Body of pancreas (tissue), 4 donors: Measurements from ENCODE around the gene MAP4K2. TPM values are rescaled to one million over a fixed set of nuclear protein-coding genes. Genes with fewer than 3 reads are reported as not detected.

Experiments
- ATAC-seq: fragments of 150-250 bp; one replicate; pipeline ENCODE4 v1.9.1; 2016
- DNase-seq, 4 donors: peaks; one replicate each; pipeline ENCODE4 v3.0.0-alpha.2; 2019
- H3K27ac ChIP-seq, 4 donors: fragments of 200-600 bp; sonication (generic); 1 replicate in 3 of 4; 2 replicates in 1 of 4; pipeline versions ENCODE4 v1.5.1 to v1.6.1; 2016 to 2019; ENCODE audit warnings: mild to moderate bottlenecking in 1 of 4, mixed read lengths in 1 of 4, moderate library complexity in 1 of 4
- H3K27me3 ChIP-seq, 2 donors: fragments of 200-600 bp; sonication (generic); one replicate each; pipeline ENCODE4 v1.6.0; 2016; ENCODE audit warnings: mild to moderate bottlenecking in 1 of 2
- H3K36me3 ChIP-seq, 2 donors: fragments of 200-600 bp; sonication (generic); replicated peaks in 1 of 2; 2 replicates each; pipeline ENCODE4 v1.5.1; 2016; ENCODE audit warnings: low read depth in 2 of 2; ENCODE audit not compliant: insufficient read depth in 1 of 2
- H3K4me1 ChIP-seq: fragments of 200-600 bp; sonication (generic); one replicate; pipeline ENCODE4 v1.6.0; 2016
- H3K4me3 ChIP-seq, 2 donors: fragments of 200-600 bp; sonication (generic); 1 replicate in 1 of 2; 2 replicates in 1 of 2; pipeline ENCODE4 v1.5.1; 2016 to 2019
- H3K9me3 ChIP-seq, 3 donors: fragments of 200-600 bp; sonication (generic); 1 replicate in 2 of 3; 2 replicates in 1 of 3; pipeline ENCODE4 v1.5.1; 2016
- POLR2A ChIP-seq, 3 donors: fragments of 450-650 bp; IDR thresholded peaks; one replicate each; pipeline ENCODE4 v1.6.1; 2016; ENCODE audit warnings: antibody characterized with exemption in 3 of 3, mild to moderate bottlenecking in 2 of 3
- WGBS, 2 donors: methylation state at CpG; one replicate each; pipeline ENCODE4 v1.1.5; 2017; 5-methylcytosine and 5-hydroxymethylcytosine counted together
- intact Hi-C: fragments of 100-400 bp; cut with DNase I; formaldehyde crosslinking; loops from one replicate; pipeline ENCODE4 v1.15.1; 2023
- total RNA-seq, 2 donors: library from RNA; depleted of rRNA; stranded (reverse); fragments of >200 nt; gene quantifications; one replicate each; pipeline ENCODE4 v1.1.0, GENCODE V29; 2016
- TF ChIP-seq, protein P1 (sequence below), 7 experiments: fragments of 450-650 bp in 4 of 7; fragments of 200-600 bp in 3 of 7; sonication (generic) in 3 of 7; IDR thresholded peaks; one replicate each; pipeline ENCODE4 v1.5.1; 2016 to 2019; ENCODE audit warnings: antibody characterized with exemption in 7 of 7

Gene MAP4K2
- total RNA-seq, 2 donors from 2014 or later, result 10.4 to 18.1 TPM

DNA sequence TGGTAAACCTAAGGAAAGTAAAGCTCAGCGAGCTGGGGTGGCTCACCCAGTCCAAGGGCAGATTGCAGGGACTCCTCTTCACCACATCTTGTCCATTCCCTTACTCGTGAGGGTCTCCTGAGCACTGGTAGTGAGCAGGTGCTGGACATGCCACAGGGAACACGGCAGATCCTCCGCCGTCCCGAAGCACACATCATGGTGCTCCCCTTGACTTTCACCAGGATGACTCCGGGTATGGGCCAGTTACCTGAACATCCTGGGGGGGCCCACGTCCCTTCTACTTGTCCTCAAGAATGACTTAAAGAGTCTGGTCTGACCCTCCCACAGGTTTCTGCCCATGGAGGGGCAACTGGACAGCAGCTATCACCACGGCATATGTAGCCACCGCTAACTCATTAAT lies 16.7 kb downstream of the MAP4K2 start:
- intact Hi-C loops, result no loop called here
- Histone ChIP-seq H3K27me3 (no peaks in the 10 kb centered on the region), H3K4me1 (peaks cover 5% of the 10 kb centered on the region), H3K36me3 (no peaks in the 10 kb centered on the region), H3K9me3 (no peaks in the 10 kb centered on the region), H3K4me3 (no peak overlapping the region), H3K27ac (no peak overlapping the region)
- TF ChIP-seq, protein P1, sequence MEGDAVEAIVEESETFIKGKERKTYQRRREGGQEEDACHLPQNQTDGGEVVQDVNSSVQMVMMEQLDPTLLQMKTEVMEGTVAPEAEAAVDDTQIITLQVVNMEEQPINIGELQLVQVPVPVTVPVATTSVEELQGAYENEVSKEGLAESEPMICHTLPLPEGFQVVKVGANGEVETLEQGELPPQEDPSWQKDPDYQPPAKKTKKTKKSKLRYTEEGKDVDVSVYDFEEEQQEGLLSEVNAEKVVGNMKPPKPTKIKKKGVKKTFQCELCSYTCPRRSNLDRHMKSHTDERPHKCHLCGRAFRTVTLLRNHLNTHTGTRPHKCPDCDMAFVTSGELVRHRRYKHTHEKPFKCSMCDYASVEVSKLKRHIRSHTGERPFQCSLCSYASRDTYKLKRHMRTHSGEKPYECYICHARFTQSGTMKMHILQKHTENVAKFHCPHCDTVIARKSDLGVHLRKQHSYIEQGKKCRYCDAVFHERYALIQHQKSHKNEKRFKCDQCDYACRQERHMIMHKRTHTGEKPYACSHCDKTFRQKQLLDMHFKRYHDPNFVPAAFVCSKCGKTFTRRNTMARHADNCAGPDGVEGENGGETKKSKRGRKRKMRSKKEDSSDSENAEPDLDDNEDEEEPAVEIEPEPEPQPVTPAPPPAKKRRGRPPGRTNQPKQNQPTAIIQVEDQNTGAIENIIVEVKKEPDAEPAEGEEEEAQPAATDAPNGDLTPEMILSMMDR (IDR thresholded peaks at IDR 0.05), result no peak
- no peak for TF ChIP-seq POLR2A (IDR thresholded peaks at IDR 0.05)
- DNase-seq (peak in 1 of 4 donors; percentile 4), ATAC-seq (no peak)
- WGBS, 2 donors, result 84 to 90% methylated on average over 10 of the region's 10 CpGs

DNA sequence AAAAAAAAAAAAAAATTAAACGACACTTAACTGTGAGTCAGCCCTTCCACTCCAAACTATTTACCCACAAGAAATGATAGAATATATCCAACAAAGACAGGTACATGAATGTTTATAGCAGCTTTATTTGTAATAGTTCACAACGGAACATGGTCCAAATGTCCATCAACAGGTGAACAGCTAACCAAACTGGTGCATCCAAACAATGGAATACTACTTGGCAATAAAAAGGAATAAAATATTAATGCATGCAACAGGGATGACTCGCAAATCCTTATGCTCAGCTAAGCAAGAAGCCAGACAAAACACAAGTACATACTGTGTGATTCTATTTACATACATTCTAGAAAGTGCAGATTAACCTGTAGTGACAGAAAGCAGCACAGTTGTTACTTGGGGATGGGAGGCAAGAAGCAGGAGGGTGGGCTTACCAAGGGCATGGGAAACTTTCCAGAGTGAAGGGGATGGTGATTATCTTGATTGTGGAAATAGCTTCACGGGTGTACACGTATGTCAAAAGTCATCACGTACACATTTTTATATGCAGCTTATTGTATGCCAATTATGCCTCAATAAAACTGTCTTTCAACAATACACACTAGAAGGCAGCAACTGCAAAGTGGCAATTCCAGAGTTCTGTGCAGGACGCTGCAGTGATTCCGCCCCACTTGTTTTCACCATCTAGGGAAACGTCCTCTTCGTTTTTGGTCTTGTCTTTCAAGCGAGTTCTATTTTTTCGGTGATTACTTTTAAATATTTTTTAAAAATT lies 18.0 kb downstream of the MAP4K2 start:
- intact Hi-C loops, result no loop called here
- Histone ChIP-seq H3K27me3 (no peaks in the 10 kb centered on the region), H3K9me3 (no peaks in the 10 kb centered on the region), H3K27ac (no peak overlapping the region), H3K36me3 (no peaks in the 10 kb centered on the region), H3K4me1 (peaks cover 5% of the 10 kb centered on the region), H3K4me3 (no peak overlapping the region)
- 82 to 85% methylated on average over 12 of the region's 12 CpGs for WGBS, 2 donors
- DNase-seq, result no peak
- TF ChIP-seq POLR2A (IDR thresholded peaks at IDR 0.05), result no peak
- TF ChIP-seq, protein P1 (IDR thresholded peaks at IDR 0.05), result no peak
- ATAC-seq, result no peak

DNA sequence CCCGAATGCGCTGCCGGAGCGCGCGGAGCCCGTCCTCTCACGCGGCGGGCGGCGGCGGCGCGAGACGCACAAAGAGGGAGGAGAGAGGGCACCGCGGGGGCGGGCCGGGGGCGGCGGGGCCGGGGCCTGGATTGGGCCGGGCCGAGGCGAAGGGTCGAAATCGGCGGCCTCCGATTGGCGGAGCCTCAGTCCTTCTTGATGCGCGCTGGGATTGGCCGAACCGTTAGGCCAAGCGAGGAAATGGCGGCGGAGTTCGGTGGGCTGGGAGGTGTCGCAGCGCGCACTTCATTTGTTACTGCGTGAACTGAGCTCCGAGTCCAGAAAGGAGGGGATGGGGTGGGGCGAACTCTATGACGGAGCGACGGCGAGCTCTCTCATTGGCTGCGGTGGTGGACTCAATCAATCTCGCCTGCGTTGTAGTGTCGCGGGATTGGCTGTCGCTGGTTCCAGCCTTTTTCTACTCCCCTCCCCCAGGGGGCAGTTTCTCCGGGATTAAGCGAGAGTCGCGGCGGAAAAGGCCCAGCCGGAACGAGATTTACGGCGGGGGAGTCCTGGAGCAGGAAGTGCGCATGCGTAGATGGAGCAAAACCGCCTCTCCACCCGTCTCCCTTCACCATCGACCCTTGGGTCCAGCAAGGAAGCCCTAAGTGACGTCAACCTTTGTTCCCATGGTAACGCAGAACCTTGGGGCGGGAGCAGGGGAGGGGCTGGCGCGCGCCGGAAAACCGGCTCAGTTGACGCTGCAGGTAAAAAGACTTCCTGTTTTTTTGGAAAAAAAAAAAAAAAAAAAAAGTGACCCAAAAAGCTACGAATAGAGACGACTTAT lies 24.3 kb downstream of the MAP4K2 start, which contains the start of gene SF1:
SF1 (minus strand) TSS at position 70 of the 826 bp plus-strand sequence. CDS start 150 bp downstream, outside the sequence.
- peak; percentile 98 to 99 (median 99) for TF ChIP-seq POLR2A (IDR thresholded peaks at IDR 0.05)
- TF ChIP-seq, protein P1 (IDR thresholded peaks at IDR 0.05), result peak in 2 of 7 experiments; percentile 36 to 43
- Histone ChIP-seq H3K27me3 (no peaks in the 10 kb centered on the region), H3K9me3 (no peaks in the 10 kb centered on the region), H3K4me3 (peak within 1 kb of the TSS; percentile 80 to 91), H3K36me3 (peaks cover 5 to 11% of the 10 kb centered on the region in 2 donors), H3K27ac (peak within 1 kb of the TSS; percentile 96 to 100 (median 98)), H3K4me1 (peaks cover 34% of the 10 kb centered on the region)
- ATAC-seq (peak; percentile 88), DNase-seq (peak; percentile 98 to 100 (median 98))
- intact Hi-C loops, result no loop called here
- WGBS, 2 donors, result 0% methylated on average over 22 to 79 of the region's 80 CpGs

DNA sequence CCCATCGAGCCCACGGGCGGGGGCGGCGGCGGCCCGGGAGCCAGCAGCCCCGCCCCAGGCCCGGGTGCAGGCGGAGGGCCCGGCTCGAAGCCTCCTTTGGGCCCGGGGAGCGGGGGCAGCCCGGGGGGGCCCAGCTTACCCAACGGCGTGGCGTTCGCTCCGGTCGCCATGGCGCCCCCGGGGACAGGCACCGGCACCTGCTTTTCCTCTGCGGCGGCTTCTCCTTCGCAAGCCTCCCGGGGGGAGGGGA lies 24.9 kb downstream of the MAP4K2 start:
- peaks cover 10 to 14% of the 10 kb centered on the region in 2 donors for H3K36me3 ChIP-seq
- no peaks in the 10 kb centered on the region for H3K27me3 ChIP-seq
- WGBS, 2 donors, result 0% methylated on average over 11 of the region's 28 CpGs; no CpG with 5 or more reads in 1 of the 2 donors
- peak overlapping the region; percentile 80 to 91 for H3K4me3 ChIP-seq
- H3K9me3 ChIP-seq, result no peaks in the 10 kb centered on the region
- DNase-seq (no peak), ATAC-seq (peak; percentile 0)
- intact Hi-C loops, result no loop called here
- H3K27ac ChIP-seq, result peak overlapping the region; percentile 96 to 100 (median 98)
- H3K4me1 ChIP-seq, result peaks cover 39% of the 10 kb centered on the region
- TF ChIP-seq, protein P1 (IDR thresholded peaks at IDR 0.05), result no peak
- no peak for TF ChIP-seq POLR2A (IDR thresholded peaks at IDR 0.05)
